Left lung (tissue), 10 donors: ENCODE measurements around the gene BARHL1. TPM values are rescaled to one million over a fixed set of nuclear protein-coding genes. Genes with fewer than 3 reads are reported as not detected.

Source experiments
- ATAC-seq: fragments of 200-7000 bp; cut with Tn5 transposase; one replicate; pipeline ENCODE4 v1.9.1; 2020; ENCODE audit warnings: moderate library complexity
- DNase-seq, 4 donors: peaks; one replicate each; pipeline ENCODE4 v3.0.0-alpha.2; 2013 to 2020
- H3K27ac ChIP-seq, 2 donors: fragments of 200-600 bp; sonication (generic) in 1 of 2; one replicate each; pipeline versions ENCODE4 v1.5.0 to v1.8.0; 2020 to 2021
- H3K27me3 ChIP-seq, 2 donors: fragments of 200-600 bp; sonication (generic) in 1 of 2; one replicate each; pipeline versions ENCODE4 v1.5.0 to v1.8.0; 2020 to 2021
- H3K36me3 ChIP-seq, 2 donors: fragments of 200-600 bp; sonication (generic) in 1 of 2; one replicate each; pipeline versions ENCODE4 v1.5.0 to v1.8.0; 2020 to 2021
- H3K4me1 ChIP-seq, 2 donors: fragments of 200-600 bp; one replicate each; pipeline ENCODE4 v1.8.0; 2021
- H3K4me3 ChIP-seq, 2 donors: fragments of 200-600 bp; sonication (generic) in 1 of 2; one replicate each; pipeline versions ENCODE4 v1.5.0 to v1.8.0; 2020 to 2021; ENCODE audit warnings: mild to moderate bottlenecking in 1 of 2
- H3K9me3 ChIP-seq, 2 donors: fragments of 200-600 bp; sonication (generic) in 1 of 2; one replicate each; pipeline versions ENCODE4 v1.5.0 to v1.8.0; 2020 to 2021
- CTCF ChIP-seq, 2 donors: fragments of 200-600 bp; sonication (generic) in 1 of 2; IDR thresholded peaks; one replicate each; pipeline versions ENCODE4 v1.5.0 to v1.8.0; 2021; ENCODE audit warnings: antibody characterized with exemption in 2 of 2
- intact Hi-C, 2 donors: fragments of 100-400 bp; cut with DNase I; formaldehyde crosslinking; loops; one replicate each; pipeline versions ENCODE4 v1.11.2 to v1.14.2; 2022
- polyA plus RNA-seq, 6 donors: library from polyadenylated mRNA; unstranded; fragments of 120-200 nt; gene quantifications; one replicate each; pipeline ENCODE4 v1.2.1, GENCODE V29; 2013; ENCODE audit not compliant: insufficient read length in 6 of 6
- total RNA-seq, 2 donors: library from RNA; stranded (reverse); fragmentation: NEBNext Ultra II Directional; extraction: Animal tissue kit (Norgen Biotek cat#: 25700); gene quantifications; one replicate each; pipeline ENCODE4 v1.2.1, GENCODE V29; 2021
- donor health status: DM: no; HTN: yes; CAD: no.
- donor health status: DM: no; HTN: no; CAD: no.

The BARHL1 gene
- total and polyA plus RNA-seq, 8 donors, result not detected

DNA sequence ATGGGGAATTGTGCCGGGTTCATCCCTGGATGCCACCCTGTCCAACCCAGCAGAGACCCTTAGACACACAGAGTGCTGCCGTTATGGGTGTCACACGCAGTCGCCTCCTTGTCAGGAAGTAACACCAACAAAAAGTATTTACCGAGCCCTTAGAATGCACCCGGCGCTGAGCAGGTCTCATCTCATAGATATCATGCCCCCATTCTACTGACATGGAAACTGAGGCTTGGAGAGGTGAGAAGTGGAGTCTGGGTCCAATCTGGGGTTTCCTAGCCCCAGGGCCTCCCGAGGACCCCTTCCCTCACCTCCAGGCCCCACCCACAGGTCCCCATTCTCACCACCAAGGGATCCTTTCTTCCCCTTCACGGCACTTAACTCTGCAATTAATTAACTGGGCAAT is 36.8 kb upstream of the BARHL1 start:
- intact Hi-C loops, result no loop called here
- ATAC-seq (no peak), DNase-seq (no peak)
- H3K27ac ChIP-seq, result no peak overlapping the region
- no peaks in the 10 kb centered on the region for H3K4me1 ChIP-seq
- H3K27me3 ChIP-seq, result peaks cover 0 to 52% of the 10 kb centered on the region in 2 donors
- no peak overlapping the region for H3K4me3 ChIP-seq
- H3K9me3 ChIP-seq, result no peaks in the 10 kb centered on the region
- H3K36me3 ChIP-seq, result no peaks in the 10 kb centered on the region
- no peak for TF ChIP-seq CTCF (IDR thresholded peaks at IDR 0.05)

GRCh38 chr9:132546148-132547051 is 36.0 kb upstream of the BARHL1 start:
- peaks cover 0 to 58% of the 10 kb centered on the region in 2 donors for H3K27me3 ChIP-seq
- no peaks in the 10 kb centered on the region for H3K4me1 ChIP-seq
- H3K4me3 ChIP-seq, result no peak overlapping the region
- no peak overlapping the region for H3K27ac ChIP-seq
- intact Hi-C loops, result no loop called here
- peak; percentile 35 for ATAC-seq
- H3K9me3 ChIP-seq, result no peaks in the 10 kb centered on the region
- DNase-seq, result peak in 2 of 4 donors; percentile 46 to 76
- TF ChIP-seq CTCF (IDR thresholded peaks at IDR 0.05), result no peak
- H3K36me3 ChIP-seq, result no peaks in the 10 kb centered on the region

- DNase-seq (no peak), ATAC-seq (no peak)
- intact Hi-C loops, result no loop called here
- H3K27ac ChIP-seq, result no peak overlapping the region
- H3K9me3 ChIP-seq, result no peaks in the 10 kb centered on the region
- H3K4me3 ChIP-seq, result no peak overlapping the region
- H3K4me1 ChIP-seq, result no peaks in the 10 kb centered on the region
- H3K36me3 ChIP-seq, result no peaks in the 10 kb centered on the region
- no peak for TF ChIP-seq CTCF (IDR thresholded peaks at IDR 0.05)
- H3K27me3 ChIP-seq, result peaks cover 0 to 58% of the 10 kb centered on the region in 2 donors
These were observed 35.4 kb upstream of the BARHL1 start for GRCh38 chr9:132547052-132547431.

GRCh38 chr9:132547436-132547835 is 35.0 kb upstream of the BARHL1 start:
- H3K27ac ChIP-seq, result no peak overlapping the region
- DNase-seq (no peak), ATAC-seq (no peak)
- H3K4me1 ChIP-seq, result no peaks in the 10 kb centered on the region
- H3K4me3 ChIP-seq, result no peak overlapping the region
- TF ChIP-seq CTCF (IDR thresholded peaks at IDR 0.05), result no peak
- no peaks in the 10 kb centered on the region for H3K36me3 ChIP-seq
- intact Hi-C loops, result no loop called here
- H3K27me3 ChIP-seq, result peaks cover 0 to 58% of the 10 kb centered on the region in 2 donors
- no peaks in the 10 kb centered on the region for H3K9me3 ChIP-seq

GRCh38 chr9:132547976-132548730 is 34.3 kb upstream of the BARHL1 start:
- ATAC-seq (no peak), DNase-seq (peak in 1 of 4 donors; percentile 45)
- Histone ChIP-seq H3K9me3 (peaks cover 0 to 3% of the 10 kb centered on the region in 2 donors), H3K27ac (no peak overlapping the region), H3K4me1 (no peaks in the 10 kb centered on the region), H3K4me3 (no peak overlapping the region), H3K27me3 (peaks cover 0 to 58% of the 10 kb centered on the region in 2 donors), H3K36me3 (no peaks in the 10 kb centered on the region)
- intact Hi-C loops, result no loop called here
- no peak for TF ChIP-seq CTCF (IDR thresholded peaks at IDR 0.05)
